ENCODE measurements around the gene UTP18. TPM values are rescaled to one million over a fixed set of nuclear protein-coding genes. Genes with fewer than 3 reads are reported as not detected.

The UTP18 gene
- total and polyA plus RNA-seq, 2 donors (not counting 1 experiment from before 2014, with no cell fraction given): 13.2 to 34.2 TPM

DNA sequence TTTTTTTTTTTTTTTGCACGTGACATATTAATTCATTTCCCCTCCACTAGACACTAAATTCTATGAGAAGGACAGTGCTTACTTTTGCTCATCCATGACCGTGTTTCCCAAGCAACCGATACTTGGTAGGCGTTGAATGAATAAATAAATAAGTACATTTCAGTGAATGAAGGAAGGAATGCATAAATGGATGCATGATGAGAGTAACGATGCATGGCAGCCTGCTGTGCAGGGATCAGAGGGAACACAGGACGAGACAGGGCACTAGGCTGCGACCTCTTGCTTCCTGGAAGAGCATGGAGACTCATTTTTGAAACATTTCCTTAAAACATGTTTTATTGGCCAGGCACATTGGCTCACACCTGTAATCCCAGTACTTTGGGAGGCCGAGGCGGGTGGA, 84.2 kb downstream of the UTP18 start:
- POLR2A ChIA-PET: no interaction called here
- no peaks in the 10 kb centered on the region for H3K36me3 ChIP-seq (replicated peaks in 1 of 2; ENCODE audit: control extremely low read depth in 1 of 2, control insufficient read depth in 1 of 2, extremely low read depth in 1 of 2, insufficient read depth in 2 of 2, low read length in 1 of 2)
- H3K4me2 ChIP-seq (replicated peaks; ENCODE audit: low read depth, low read length, poor library complexity, severe bottlenecking): no peak overlapping the region
- no peaks in the 10 kb centered on the region for H3K79me2 ChIP-seq (ENCODE audit: control insufficient read depth, insufficient read depth, low read length)
- TF ChIP-seq, protein P1, sequence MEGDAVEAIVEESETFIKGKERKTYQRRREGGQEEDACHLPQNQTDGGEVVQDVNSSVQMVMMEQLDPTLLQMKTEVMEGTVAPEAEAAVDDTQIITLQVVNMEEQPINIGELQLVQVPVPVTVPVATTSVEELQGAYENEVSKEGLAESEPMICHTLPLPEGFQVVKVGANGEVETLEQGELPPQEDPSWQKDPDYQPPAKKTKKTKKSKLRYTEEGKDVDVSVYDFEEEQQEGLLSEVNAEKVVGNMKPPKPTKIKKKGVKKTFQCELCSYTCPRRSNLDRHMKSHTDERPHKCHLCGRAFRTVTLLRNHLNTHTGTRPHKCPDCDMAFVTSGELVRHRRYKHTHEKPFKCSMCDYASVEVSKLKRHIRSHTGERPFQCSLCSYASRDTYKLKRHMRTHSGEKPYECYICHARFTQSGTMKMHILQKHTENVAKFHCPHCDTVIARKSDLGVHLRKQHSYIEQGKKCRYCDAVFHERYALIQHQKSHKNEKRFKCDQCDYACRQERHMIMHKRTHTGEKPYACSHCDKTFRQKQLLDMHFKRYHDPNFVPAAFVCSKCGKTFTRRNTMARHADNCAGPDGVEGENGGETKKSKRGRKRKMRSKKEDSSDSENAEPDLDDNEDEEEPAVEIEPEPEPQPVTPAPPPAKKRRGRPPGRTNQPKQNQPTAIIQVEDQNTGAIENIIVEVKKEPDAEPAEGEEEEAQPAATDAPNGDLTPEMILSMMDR (IDR thresholded peaks at IDR 0.05): no peak
- no peak for TF ChIP-seq EZH2 (IDR thresholded peaks at IDR 0.05; ENCODE audit: borderline replicate concordance, insufficient read depth, low read depth, low read length, poor library complexity, severe bottlenecking)
- H3K9ac ChIP-seq (ENCODE audit: low read length): no peak overlapping the region
- H4K20me1 ChIP-seq (ENCODE audit: control insufficient read depth, insufficient read depth, low read length, poor library complexity, severe bottlenecking): no peaks in the 10 kb centered on the region
- DNase-seq: no peak
- no peak overlapping the region for H3K27ac Mint-ChIP-seq
- H2AFZ ChIP-seq (ENCODE audit: insufficient read depth, low read depth, low read length, poor library complexity, severe bottlenecking): no peak overlapping the region
- peaks cover 41% of the 10 kb centered on the region for H3K27me3 Mint-ChIP-seq
- intact Hi-C loops (cut with micrococcal nuclease): no loop called here
- H3K9me3 ChIP-seq (ENCODE audit: control extremely low read depth in 1 of 3, control insufficient read depth in 2 of 3, insufficient read depth in 1 of 3, low read length in 2 of 3): no peaks in the 10 kb centered on the region
- CTCF ChIA-PET: no interaction called here
- no peaks in the 10 kb centered on the region for H3K4me1 ChIP-seq (ENCODE audit: control insufficient read depth in 2 of 2, insufficient read depth in 2 of 2, low read length in 2 of 2)
- no peak for ATAC-seq (ENCODE audit: low read depth)
- no peak overlapping the region for H3K4me3 ChIP-seq (ENCODE audit: control extremely low read depth in 1 of 5, extremely low read depth in 1 of 5, insufficient read depth in 1 of 5, low read depth in 2 of 5, low read length in 4 of 5)
- WGBS (ENCODE audit: insufficient coverage): 82% methylated on average over 3 of the region's 9 CpGs
- no peak overlapping the region for H3K4me3 Mint-ChIP-seq
- H3K27ac ChIP-seq (ENCODE audit: low read length in 2 of 2): no peak overlapping the region
- no peaks in the 10 kb centered on the region for H3K4me1 Mint-ChIP-seq
- peaks cover 0 to 4% (median 2%) of the 10 kb centered on the region in 4 experiments for H3K27me3 ChIP-seq (replicated peaks in 1 of 4; ENCODE audit: control extremely low read depth in 1 of 4, control insufficient read depth in 3 of 4, insufficient read depth in 4 of 4, low read length in 3 of 4)
- H3K9me3 Mint-ChIP-seq (ENCODE audit: insufficient read depth): no peaks in the 10 kb centered on the region

DNA sequence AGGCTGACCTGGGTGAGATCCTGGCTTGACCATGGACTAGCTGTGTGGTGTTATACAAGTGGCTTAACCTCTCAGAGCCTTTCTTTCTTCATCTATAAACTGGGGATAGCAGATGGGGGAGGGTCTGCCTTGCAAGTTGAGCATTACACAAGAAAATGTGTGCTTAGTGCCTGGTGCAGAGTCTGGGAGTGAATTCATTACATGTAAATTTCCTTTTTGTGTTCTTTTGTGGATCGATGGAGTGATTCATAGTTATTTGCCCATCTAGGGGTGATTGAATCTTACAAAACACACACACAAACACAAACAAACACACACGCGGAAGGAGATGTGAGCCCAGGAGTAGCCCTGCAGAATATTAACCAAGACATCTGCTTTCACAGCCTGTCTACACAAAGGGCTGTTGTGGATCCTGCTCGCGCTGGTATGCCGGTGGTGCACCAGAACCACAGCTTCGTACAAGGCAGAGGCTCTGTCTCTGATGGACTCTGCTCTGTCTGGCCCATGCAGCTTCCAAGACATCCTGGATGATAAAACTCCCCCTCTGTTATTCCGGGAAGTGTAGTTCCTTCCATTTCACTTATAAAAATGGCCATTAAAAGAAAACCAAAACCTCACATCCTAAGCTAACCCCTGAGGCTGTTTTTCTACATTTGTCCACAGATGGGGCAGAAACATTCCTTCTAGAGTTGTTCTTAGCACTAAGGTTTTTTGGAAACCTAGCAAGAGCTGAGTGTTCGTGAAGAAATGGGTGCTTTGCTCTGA, 86.1 kb downstream of the UTP18 start:
- Histone ChIP-seq H3K79me2 (ENCODE audit: control insufficient read depth, insufficient read depth, low read length) (no peaks in the 10 kb centered on the region), H3K9ac (ENCODE audit: low read length) (no peak overlapping the region), H3K9me3 (ENCODE audit: control extremely low read depth in 1 of 3, control insufficient read depth in 2 of 3, insufficient read depth in 1 of 3, low read length in 2 of 3) (no peaks in the 10 kb centered on the region), H3K27ac (ENCODE audit: low read length in 2 of 2) (no peak overlapping the region), H2AFZ (ENCODE audit: insufficient read depth, low read depth, low read length, poor library complexity, severe bottlenecking) (no peak overlapping the region), H3K4me1 (ENCODE audit: control insufficient read depth in 2 of 2, insufficient read depth in 2 of 2, low read length in 2 of 2) (no peaks in the 10 kb centered on the region), H3K4me3 (ENCODE audit: control extremely low read depth in 1 of 5, extremely low read depth in 1 of 5, insufficient read depth in 1 of 5, low read depth in 2 of 5, low read length in 4 of 5) (no peak overlapping the region), H3K36me3 (replicated peaks in 1 of 2; ENCODE audit: control extremely low read depth in 1 of 2, control insufficient read depth in 1 of 2, extremely low read depth in 1 of 2, insufficient read depth in 2 of 2, low read length in 1 of 2) (no peaks in the 10 kb centered on the region), H4K20me1 (ENCODE audit: control insufficient read depth, insufficient read depth, low read length, poor library complexity, severe bottlenecking) (no peaks in the 10 kb centered on the region), H3K27me3 (replicated peaks in 1 of 4; ENCODE audit: control extremely low read depth in 1 of 4, control insufficient read depth in 3 of 4, insufficient read depth in 4 of 4, low read length in 3 of 4) (peaks cover 0 to 9% (median 2%) of the 10 kb centered on the region in 4 experiments), H3K4me2 (replicated peaks; ENCODE audit: low read depth, low read length, poor library complexity, severe bottlenecking) (no peak overlapping the region)
- ATAC-seq (ENCODE audit: low read depth): no peak
- no peak overlapping the region for H3K27ac Mint-ChIP-seq
- peaks cover 50% of the 10 kb centered on the region for H3K27me3 Mint-ChIP-seq
- H3K4me3 Mint-ChIP-seq: no peak overlapping the region
- TF ChIP-seq, protein P1 (IDR thresholded peaks at IDR 0.05): no peak
- TF ChIP-seq EZH2 (IDR thresholded peaks at IDR 0.05; ENCODE audit: borderline replicate concordance, insufficient read depth, low read depth, low read length, poor library complexity, severe bottlenecking): no peak
- WGBS (ENCODE audit: insufficient coverage): 88% methylated on average over 7 of the region's 9 CpGs
- no peak for DNase-seq
- intact Hi-C loops (cut with micrococcal nuclease): no loop called here
- H3K4me1 Mint-ChIP-seq: no peaks in the 10 kb centered on the region
- POLR2A ChIA-PET: no interaction called here
- H3K9me3 Mint-ChIP-seq (ENCODE audit: insufficient read depth): no peaks in the 10 kb centered on the region
- CTCF ChIA-PET: no interaction called here
